H1 (cell line): ENCODE results near the gene CSNK1G3. TPM values are rescaled to one million over a fixed set of nuclear protein-coding genes. Genes with fewer than 3 reads are reported as not detected.

Experiments used
- CTCF ChIA-PET: fragments of 300-600 bp; sonication (Branson Sonifier 250); formaldehyde crosslinking; loops from one replicate; lab custom pipeline; 2021; ENCODE audit not compliant: partially characterized antibody; lab: Charles Lee
- POLR2A ChIA-PET: fragments of 300-600 bp; sonication (Branson Sonifier 250); formaldehyde crosslinking; loops from one replicate; lab custom pipeline; 2021; ENCODE audit warnings: inconsistent platforms; ENCODE audit not compliant: partially characterized antibody; lab: Charles Lee
- DNase-seq, 2 experiments: peaks; one replicate each; pipeline versions ENCODE4 v3.0.0 to v3.0.0-alpha.2; 2010 to 2022; ENCODE audit warnings: low spot score in 2 of 2, low read depth in 1 of 2, mixed read lengths in 1 of 2
- FAIRE-seq: peaks from 2 replicates; lab custom pipeline; 2011; peaks lifted over from hg19 to GRCh38; lab: Jason Lieb, UNC
- H2AFZ ChIP-seq: 2 replicates; pipeline ENCODE4 v1.8.1; 2012; ENCODE audit warnings: low read length, inconsistent platforms
- H2AK5ac ChIP-seq: 2 replicates; pipeline ENCODE4 v1.6.1; 2013; ENCODE audit warnings: low read depth, low read length
- H2BK120ac ChIP-seq: replicated peaks from 2 replicates; pipeline ENCODE3; 2013; ENCODE audit warnings: low read depth, low read length, inconsistent platforms
- H2BK12ac ChIP-seq: 2 replicates; pipeline ENCODE4 v1.6.1; 2013; ENCODE audit warnings: low read depth, low read length
- H2BK15ac ChIP-seq: 2 replicates; pipeline ENCODE4 v1.6.1; 2013; ENCODE audit warnings: low read length
- H2BK20ac ChIP-seq: 2 replicates; pipeline ENCODE4 v1.6.1; 2013; ENCODE audit warnings: low read length
- H2BK5ac ChIP-seq: 2 replicates; pipeline ENCODE4 v1.6.1; 2013; ENCODE audit warnings: low read depth, low read length
- H3K14ac ChIP-seq: 2 replicates; pipeline ENCODE4 v1.6.1; 2013; ENCODE audit warnings: inconsistent platforms; ENCODE audit not compliant: insufficient read length
- H3K18ac ChIP-seq: 2 replicates; pipeline ENCODE4 v1.6.1; 2013; ENCODE audit warnings: low read length; ENCODE audit errors: extremely low read depth
- H3K23ac ChIP-seq: 2 replicates; pipeline ENCODE4 v1.6.1; 2013; ENCODE audit warnings: inconsistent platforms; ENCODE audit not compliant: insufficient read length
- H3K23me2 ChIP-seq: 2 replicates; pipeline ENCODE4 v1.6.1; 2013; ENCODE audit warnings: low read depth, low read length
- H3K27ac ChIP-seq: 2 replicates; pipeline ENCODE4 v1.6.1; 2011; ENCODE audit warnings: low read depth, low read length, inconsistent platforms
- H3K27me3 ChIP-seq, 4 experiments: replicated peaks in 1 of 4; 1 replicate in 1 of 4; 2 replicates in 3 of 4; pipeline versions ENCODE4 v1.6.1 to v1.8.1; 2011 to 2013; ENCODE audit warnings: low read length in 3 of 4, mild to moderate bottlenecking in 3 of 4, inconsistent platforms in 2 of 4, mixed read lengths in 2 of 4, moderate library complexity in 1 of 4; ENCODE audit not compliant: control insufficient read depth in 3 of 4, insufficient read depth in 3 of 4; ENCODE audit errors: extremely low read depth in 1 of 4
- H3K36me3 ChIP-seq, 4 experiments: 2 replicates each; pipeline versions ENCODE4 v1.6.1 to v1.8.1; 2011 to 2013; ENCODE audit warnings: mild to moderate bottlenecking in 4 of 4, low read length in 3 of 4, moderate library complexity in 2 of 4, control low read depth in 1 of 4, inconsistent platforms in 1 of 4; ENCODE audit not compliant: insufficient read depth in 4 of 4, control insufficient read depth in 2 of 4
- H3K4ac ChIP-seq: replicated peaks from 2 replicates; pipeline ENCODE3; 2013; ENCODE audit warnings: low read length, low read depth, mixed read lengths, inconsistent platforms; ENCODE audit not compliant: insufficient read length
- H3K4me1 ChIP-seq, 4 experiments: replicated peaks in 1 of 4; 1 replicate in 1 of 4; 2 replicates in 3 of 4; pipeline versions ENCODE4 v1.6.1 to v1.8.1; 2011 to 2013; ENCODE audit warnings: low read length in 3 of 4, inconsistent platforms in 2 of 4, mixed read lengths in 1 of 4; ENCODE audit not compliant: insufficient read depth in 4 of 4, control insufficient read depth in 3 of 4
- H3K4me2 ChIP-seq, 2 experiments: 2 replicates each; pipeline versions ENCODE4 v1.6.1 to v1.8.1; 2011 to 2013; ENCODE audit warnings: low read depth in 2 of 2, low read length in 2 of 2, control low read depth in 1 of 2, inconsistent platforms in 1 of 2, mild to moderate bottlenecking in 1 of 2; ENCODE audit not compliant: insufficient read depth in 1 of 2
- H3K4me3 ChIP-seq, 4 experiments: fragments of 200-600, 300-600 bp in 1 of 4; sonication (generic), shearing (Covaris generic), sonication (Bioruptor Twin) in 1 of 4; 2 replicates each; pipeline versions ENCODE4 v1.5.1 to v1.8.1; 2011 to 2016; ENCODE audit warnings: low read length in 4 of 4, low read depth in 3 of 4, control low read depth in 2 of 4, inconsistent platforms in 2 of 4, mild to moderate bottlenecking in 2 of 4, mixed read lengths in 1 of 4, moderate library complexity in 1 of 4; ENCODE audit not compliant: insufficient read depth in 2 of 4; ENCODE audit errors: extremely low read depth in 1 of 4
- H3K56ac ChIP-seq: replicated peaks from 2 replicates; pipeline ENCODE3; 2013; ENCODE audit warnings: low read depth, mild to moderate bottlenecking, mixed read lengths, low read length, inconsistent platforms; ENCODE audit not compliant: insufficient read length
- H3K79me1 ChIP-seq: 2 replicates; pipeline ENCODE4 v1.6.1; 2013; ENCODE audit warnings: low read depth, low read length, control low read depth
- H3K79me2 ChIP-seq, 2 experiments: 2 replicates each; pipeline versions ENCODE4 v1.6.1 to v1.8.1; 2012 to 2013; ENCODE audit warnings: low read length in 2 of 2, mild to moderate bottlenecking in 2 of 2, inconsistent platforms in 1 of 2; ENCODE audit not compliant: insufficient read depth in 2 of 2, control insufficient read depth in 1 of 2
- H3K9ac ChIP-seq, 4 experiments: replicated peaks in 1 of 4; 1 replicate in 1 of 4; 2 replicates in 3 of 4; pipeline versions ENCODE4 v1.6.1 to v1.8.1; 2011 to 2013; ENCODE audit warnings: low read depth in 3 of 4, low read length in 3 of 4, control low read depth in 2 of 4, mild to moderate bottlenecking in 2 of 4, moderate library complexity in 2 of 4, inconsistent platforms in 1 of 4; ENCODE audit errors: extremely low read depth in 1 of 4
- H3K9me3 ChIP-seq, 2 experiments: 2 replicates each; pipeline versions ENCODE4 v1.6.1 to v1.8.1; 2012 to 2013; ENCODE audit warnings: mild to moderate bottlenecking in 2 of 2, moderate library complexity in 2 of 2, control low read depth in 1 of 2, inconsistent platforms in 1 of 2, low read depth in 1 of 2, low read length in 1 of 2, mixed read lengths in 1 of 2; ENCODE audit not compliant: insufficient read depth in 2 of 2
- H4K20me1 ChIP-seq, 2 experiments: replicated peaks in 1 of 2; 2 replicates each; pipeline versions ENCODE3 to v1.8.1; 2011 to 2013; ENCODE audit warnings: inconsistent platforms in 2 of 2, low read length in 2 of 2, mild to moderate bottlenecking in 1 of 2; ENCODE audit not compliant: insufficient read depth in 2 of 2, control insufficient read depth in 1 of 2
- H4K5ac ChIP-seq: 2 replicates; pipeline ENCODE4 v1.6.1; 2013; ENCODE audit warnings: low read length, low read depth, mixed read lengths, inconsistent platforms; ENCODE audit not compliant: insufficient read length
- H4K8ac ChIP-seq: 2 replicates; pipeline ENCODE4 v1.8.0; 2013; ENCODE audit warnings: mild to moderate bottlenecking, moderate library complexity, low read length, inconsistent platforms; ENCODE audit not compliant: insufficient read depth; ENCODE audit errors: extremely low read depth
- H4K91ac ChIP-seq: replicated peaks from 2 replicates; pipeline ENCODE3; 2013; ENCODE audit warnings: low read length, mixed read lengths, inconsistent platforms; ENCODE audit not compliant: insufficient read length
- POU5F1 ChIP-seq: IDR thresholded peaks from 2 replicates; pipeline ENCODE4 v1.6.1; 2011; ENCODE audit warnings: low read depth, mild to moderate bottlenecking, low read length, moderate library complexity
- RAD21 ChIP-seq, 2 experiments: IDR thresholded peaks in 1 of 2; conservative IDR thresholded peaks in 1 of 2; 2 replicates each; pipeline ENCODE4 v1.6.1; 2011; ENCODE audit warnings: low read depth in 2 of 2, low read length in 2 of 2, improper control_type of control experiment in 1 of 2, inconsistent platforms in 1 of 2, mild to moderate bottlenecking in 1 of 2, moderate library complexity in 1 of 2
- WGBS, 2 experiments: shearing (Covaris generic) in 1 of 2; methylation state at CpG; one replicate each; pipeline versions ENCODE4 v1.1.6 to v1.1.7; 2013 to 2015; ENCODE audit warnings: low lambda C conversion rate in 2 of 2, mixed read lengths in 2 of 2, inconsistent platforms in 1 of 2, low coverage in 1 of 2, missing lambda C conversion rate in 1 of 2; ENCODE audit not compliant: insufficient replicate concordance in 2 of 2, insufficient coverage in 1 of 2, insufficient read length in 1 of 2; ENCODE audit errors: extremely low coverage in 1 of 2, missing lambda C conversion rate in 1 of 2; 5-methylcytosine and 5-hydroxymethylcytosine counted together
- polyA plus RNA-seq, 7 experiments: library from polyadenylated mRNA; depleted of rRNA in 3 of 7; stranded (reverse) in 5 of 7; unstranded in 2 of 7; fragments of >200 nt in 5 of 7; fragments of 200-250 nt in 2 of 7; gene quantifications; 1 replicate in 5 of 7; 2 replicates in 1 of 7; 4 replicates in 1 of 7; pipeline versions ENCODE4 v1.2.1 to v1.2.3, GENCODE V29; 2011 to 2013; ENCODE audit warnings: missing spikeins in 2 of 7, mixed read lengths in 2 of 7
- total RNA-seq: library from RNA; stranded (reverse); fragmentation: NEBNext Ultra II Directional; extraction: Animal tissue kit (Norgen Biotek cat#: 25700); gene quantifications from 2 replicates; pipeline ENCODE4 v1.2.1, GENCODE V29; 2021

The CSNK1G3 gene
- total and polyA plus RNA-seq, 2 of the 8 experiments (the other 6 are each of a cell fraction or from before 2014, with no cell fraction given), result 10.6 to 58.9 TPM

- no peak overlapping the region for H2BK5ac ChIP-seq
- WGBS, 2 experiments, result 95% methylated on average over 4 of the region's 4 CpGs; no CpG with 5 or more reads in 1 of the 2 experiments
- H3K79me1 ChIP-seq, result no peaks in the 10 kb centered on the region
- no peak overlapping the region for H3K18ac ChIP-seq
- no peak overlapping the region for H2AK5ac ChIP-seq
- H3K27ac ChIP-seq, result no peak overlapping the region
- H3K4me3 ChIP-seq, result no peak overlapping the region
- no peak overlapping the region for H3K23ac ChIP-seq
- no peak overlapping the region for H2BK120ac ChIP-seq
- POLR2A ChIA-PET, result no interaction called here
- no peak for DNase-seq
- H3K9me3 ChIP-seq, result no peaks in the 10 kb centered on the region
- no peak overlapping the region for H2BK20ac ChIP-seq
- H2BK12ac ChIP-seq, result no peak overlapping the region
- TF ChIP-seq POU5F1 (no peak), RAD21 (IDR thresholded peaks at IDR 0.05 in 1 of 2, conservative IDR thresholded peaks at IDR 0.05 in 1 of 2; ENCODE audit: low read depth in 2 of 2, low read length in 2 of 2) (no peak)
- TF ChIP-seq, all 59 proteins: peak for 0
- no peaks in the 10 kb centered on the region; the same call in 1 of the 2 replicates for H3K23me2 ChIP-seq
- H4K8ac ChIP-seq, result no peak overlapping the region
- H4K5ac ChIP-seq, result no peak overlapping the region
- H4K20me1 ChIP-seq, result peaks cover 0 to 1% of the 10 kb centered on the region in 2 experiments
- H2AFZ ChIP-seq, result no peak overlapping the region
- H3K36me3 ChIP-seq, result no peaks in the 10 kb centered on the region
- H3K27me3 ChIP-seq, result no peaks in the 10 kb centered on the region
- H3K4ac ChIP-seq, result no peak overlapping the region
- H3K4me1 ChIP-seq, result peaks cover 0 to 8% (median 0%) of the 10 kb centered on the region in 4 experiments; a peak in 1 of 7 replicates
- no peak overlapping the region for H3K56ac ChIP-seq
- no peak overlapping the region for H4K91ac ChIP-seq
- H3K14ac ChIP-seq, result no peak overlapping the region
- no peak for FAIRE-seq
- H3K4me2 ChIP-seq, result no peak overlapping the region
- peaks cover 8 to 97% of the 10 kb centered on the region in 2 experiments; a peak in 3 of 4 replicates for H3K79me2 ChIP-seq
- no peak overlapping the region for H3K9ac ChIP-seq
- CTCF ChIA-PET, result no interaction called here
- H2BK15ac ChIP-seq, result no peak overlapping the region
These were observed 12.2 kb downstream of the CSNK1G3 start for GRCh38 chr5:123524146-123524545.
